ENCODE measurements around the gene NCKAP5.
"Not testable (repeated sequence)": the region's sequence is repeated elsewhere in the genome, so short reads cannot be mapped to it uniquely, and the experiment has no call there.

Gene NCKAP5

GRCh38 chr2:133209325-133209724 is 358.9 kb downstream of the NCKAP5 start:
- DNase-seq (ENCODE audit: low read depth, low spot score) = no peak

GRCh38 chr2:133206666-133207065 is 361.6 kb downstream of the NCKAP5 start:
- not testable (repeated sequence) for DNase-seq (ENCODE audit: low read depth, low spot score)

GRCh38 chr2:133204421-133204820 is 363.8 kb downstream of the NCKAP5 start:
- DNase-seq (ENCODE audit: low read depth, low spot score) = no peak

- no peak for DNase-seq (ENCODE audit: low read depth, low spot score)
These were observed 367.4 kb downstream of the NCKAP5 start for GRCh38 chr2:133200684-133201421.

GRCh38 chr2:133198678-133199077 is 369.6 kb downstream of the NCKAP5 start:
- no peak for DNase-seq (ENCODE audit: low read depth, low spot score)

- no peak for DNase-seq (ENCODE audit: low read depth, low spot score)
These were observed 371.1 kb downstream of the NCKAP5 start for GRCh38 chr2:133197156-133197555.

GRCh38 chr2:133194777-133195335 is 373.4 kb downstream of the NCKAP5 start:
- no peak for DNase-seq (ENCODE audit: low read depth, low spot score)

- no peak for DNase-seq (ENCODE audit: low read depth, low spot score)
These were observed 374.0 kb downstream of the NCKAP5 start for GRCh38 chr2:133194362-133194655.

GRCh38 chr2:133193544-133194361 is 374.5 kb downstream of the NCKAP5 start:
- no peak for DNase-seq (ENCODE audit: low read depth, low spot score)

GRCh38 chr2:133192028-133192427 is 376.2 kb downstream of the NCKAP5 start:
- no peak for DNase-seq (ENCODE audit: low read depth, low spot score)

- no peak for DNase-seq (ENCODE audit: low read depth, low spot score)
These were observed 391.1 kb downstream of the NCKAP5 start for GRCh38 chr2:133177196-133177595.

- DNase-seq (ENCODE audit: low read depth, low spot score) = no peak
These were observed 392.3 kb downstream of the NCKAP5 start for GRCh38 chr2:133175926-133176325.

GRCh38 chr2:133173224-133173623 is 395.0 kb downstream of the NCKAP5 start:
- no peak for DNase-seq (ENCODE audit: low read depth, low spot score)

GRCh38 chr2:133171393-133172004 is 396.8 kb downstream of the NCKAP5 start:
- no peak for DNase-seq (ENCODE audit: low read depth, low spot score)

- DNase-seq (ENCODE audit: low read depth, low spot score) = no peak
These were observed 398.9 kb downstream of the NCKAP5 start for GRCh38 chr2:133169274-133169912.

GRCh38 chr2:133167990-133168389 is 400.3 kb downstream of the NCKAP5 start:
- DNase-seq (ENCODE audit: low read depth, low spot score) = no peak

- DNase-seq (ENCODE audit: low read depth, low spot score) = no peak
These were observed 401.0 kb downstream of the NCKAP5 start for GRCh38 chr2:133167223-133167622.

GRCh38 chr2:133166031-133166430 is 402.2 kb downstream of the NCKAP5 start:
- DNase-seq (ENCODE audit: low read depth, low spot score) = no peak

- no peak for DNase-seq (ENCODE audit: low read depth, low spot score)
These were observed 405.2 kb downstream of the NCKAP5 start for GRCh38 chr2:133163111-133163510.

- DNase-seq (ENCODE audit: low read depth, low spot score) = no peak
These were observed 409.8 kb downstream of the NCKAP5 start for GRCh38 chr2:133158442-133158841.

GRCh38 chr2:133158024-133158423 is 410.2 kb downstream of the NCKAP5 start:
- DNase-seq (ENCODE audit: low read depth, low spot score) = no peak

GRCh38 chr2:133157141-133157540 is 411.1 kb downstream of the NCKAP5 start:
- DNase-seq (ENCODE audit: low read depth, low spot score) = no peak
